K562 (cell line): ENCODE results near the gene CRAMP1.
"Not testable (repeated sequence)": the region's sequence is repeated elsewhere in the genome, so short reads cannot be mapped to it uniquely, and the experiment has no call there.

Experiments
- EP300 ChIP-seq: IDR thresholded peaks from 2 replicates; pipeline ENCODE4 v1.6.1; 2012; ENCODE audit warnings: low read length, improper control_type of control experiment
- ZBTB34 ChIP-seq: fragments of 250-450 bp; sonication (Bioruptor Pico); IDR thresholded peaks from 2 replicates; pipeline ENCODE4 v1.8.0; 2021; ENCODE audit warnings: mild to moderate bottlenecking, moderate library complexity

- TF ChIP-seq EP300, ZBTB34: not testable (repeated sequence)
Measured at GRCh38 chr16:1595511-1595910, 16.6 kb upstream of the CRAMP1 start.
